Germinal center (tissue), 1 donor: Measurements from ENCODE around the gene CHAT.

Experiments
- DNase-seq: peaks from one replicate; pipeline ENCODE4 v3.0.0; 2012; ENCODE audit warnings: mixed read lengths, low spot score

The CHAT gene

GRCh38 chr10:49597426-49598163 lies 16.2 kb upstream of the CHAT start:
- no peak for DNase-seq

DNA sequence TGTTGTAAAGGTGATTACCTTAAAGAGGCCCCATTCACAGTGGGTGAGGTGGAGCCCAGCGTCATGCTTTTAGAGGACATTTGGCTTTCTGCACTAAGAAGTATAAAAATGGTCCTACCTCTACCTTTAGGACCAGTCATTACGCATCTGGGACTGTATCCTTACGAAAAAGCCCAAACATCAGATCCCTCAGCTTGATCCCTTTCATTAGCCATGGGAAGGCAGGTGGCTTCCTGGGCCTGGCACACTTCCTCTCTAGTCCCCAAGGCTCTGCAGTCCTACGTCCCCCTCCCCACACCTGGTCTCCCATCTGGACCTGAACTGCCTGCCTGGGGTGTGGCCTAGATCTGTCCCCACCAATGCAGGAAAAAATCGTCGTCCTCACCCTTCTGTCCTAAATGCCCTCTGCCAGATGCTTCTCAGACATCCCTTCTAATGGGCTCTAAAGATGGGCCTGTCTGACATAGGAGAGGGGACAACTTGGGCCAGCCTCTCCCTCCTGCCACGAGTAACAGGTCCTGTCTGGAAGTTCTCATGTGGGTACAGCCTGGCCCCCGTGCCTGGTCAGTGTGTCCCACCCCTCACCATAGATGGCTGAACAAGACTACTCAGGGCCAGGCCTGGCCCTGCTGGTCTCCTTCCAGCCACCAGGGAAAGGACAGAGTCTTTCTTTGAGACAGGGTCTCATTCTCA lies 15.5 kb upstream of the CHAT start:
- DNase-seq: no peak

DNA sequence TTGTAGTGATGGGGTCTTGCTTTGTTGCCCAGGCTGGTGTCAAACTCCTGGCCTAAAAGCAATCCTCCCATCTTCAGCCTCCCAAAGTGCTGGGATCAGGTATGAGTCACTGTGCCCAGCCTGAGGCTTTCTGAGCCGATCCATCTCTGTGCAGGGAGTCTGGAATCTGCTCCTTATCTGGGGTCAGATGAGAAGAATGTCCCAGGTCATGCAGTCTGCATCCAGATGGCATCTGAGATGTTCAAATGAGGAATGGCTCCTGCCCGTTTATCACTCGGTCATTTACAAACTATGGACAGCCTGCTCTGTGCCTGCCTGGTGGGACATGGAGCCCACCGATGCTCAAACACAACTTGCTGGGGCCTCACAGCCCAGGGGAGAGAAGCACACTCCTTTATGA lies 14.9 kb upstream of the CHAT start:
- no peak for DNase-seq

DNA sequence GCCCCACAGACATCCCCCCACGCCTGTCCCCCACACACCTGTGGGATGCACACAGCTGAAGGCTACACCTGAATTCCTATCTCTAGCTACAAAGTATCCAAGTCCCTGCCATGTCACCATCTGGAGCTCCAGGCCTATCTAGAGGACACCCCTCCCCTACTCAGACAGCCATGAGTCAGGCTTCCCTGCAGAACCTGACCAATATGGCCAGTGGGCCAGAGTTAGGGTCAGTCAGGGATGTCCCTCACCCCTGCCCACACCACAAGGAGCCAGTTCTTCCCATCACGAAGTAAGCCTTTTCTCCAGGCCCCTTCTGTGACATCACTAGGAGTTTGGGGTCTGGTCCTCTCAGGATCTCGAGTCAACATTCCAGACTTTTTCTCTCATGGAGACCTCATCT lies 14.3 kb upstream of the CHAT start:
- no peak for DNase-seq

DNA sequence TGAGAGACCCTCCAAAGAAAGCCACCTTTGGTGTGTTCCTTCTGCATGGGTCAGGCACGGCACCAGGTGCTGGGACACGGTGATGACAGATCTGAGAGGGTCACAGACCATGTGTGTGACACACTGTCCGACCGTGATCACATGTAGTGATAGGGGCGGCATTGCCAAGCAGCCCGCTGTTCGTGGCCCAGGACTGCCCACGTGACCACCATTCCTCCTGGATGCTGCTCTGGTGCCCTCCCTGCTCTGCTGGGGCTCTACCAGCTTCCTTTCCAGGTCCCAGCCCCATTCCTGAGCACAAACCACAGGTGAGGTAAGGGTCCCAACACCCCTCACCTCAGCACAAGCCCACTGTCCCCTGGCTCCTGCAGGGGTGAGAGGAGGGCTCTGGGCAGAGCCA lies 13.8 kb upstream of the CHAT start:
- no peak for DNase-seq

DNA sequence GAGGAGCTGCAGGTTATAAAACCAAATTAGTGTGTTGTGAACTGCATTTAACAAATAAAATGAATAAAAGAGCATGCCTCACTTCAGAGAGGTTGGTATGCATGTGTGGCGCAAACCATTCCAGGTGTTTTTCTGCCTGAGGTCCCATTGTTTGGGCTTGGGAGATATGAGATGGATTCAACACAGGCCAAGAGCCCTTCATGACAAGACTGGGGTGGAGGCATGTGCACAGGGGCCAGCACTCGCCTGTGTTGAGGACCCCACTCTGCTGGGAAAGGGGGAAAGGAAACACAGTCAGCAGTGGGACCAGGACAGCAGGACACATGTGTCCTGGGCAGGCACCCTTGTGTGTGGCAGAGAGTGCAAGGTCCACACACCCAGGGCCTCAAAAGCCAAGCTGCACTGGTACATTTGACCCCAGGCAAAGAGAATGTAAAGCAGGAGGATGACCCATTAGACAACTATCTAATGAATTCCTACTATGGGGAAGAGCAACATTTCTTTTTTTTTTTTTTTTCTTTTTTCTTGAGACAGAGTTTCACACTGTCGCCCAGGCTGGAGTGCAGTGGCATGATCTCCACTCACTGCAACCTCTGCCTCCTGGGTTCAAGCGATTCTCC lies 12.9 kb upstream of the CHAT start:
- DNase-seq: no peak

DNA sequence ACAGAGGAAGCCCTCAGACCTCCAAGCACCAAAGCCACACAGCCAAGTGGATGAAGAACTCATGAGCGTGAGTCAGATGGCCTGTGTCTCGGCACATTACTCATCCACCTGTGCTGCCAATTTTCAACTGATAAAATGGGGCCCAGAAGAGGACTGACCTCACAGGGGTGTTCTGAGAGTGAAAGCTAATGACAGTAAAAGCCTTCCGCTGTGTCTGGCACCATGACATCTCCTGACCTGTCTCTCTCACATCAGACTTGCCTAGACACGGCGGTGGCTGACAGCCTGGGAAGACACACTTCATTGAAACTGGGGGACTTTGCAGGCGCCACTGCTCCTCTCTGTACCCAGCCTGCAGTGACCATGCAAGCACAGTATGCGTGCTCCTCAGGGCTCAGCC lies 12.0 kb upstream of the CHAT start:
- DNase-seq: no peak

DNA sequence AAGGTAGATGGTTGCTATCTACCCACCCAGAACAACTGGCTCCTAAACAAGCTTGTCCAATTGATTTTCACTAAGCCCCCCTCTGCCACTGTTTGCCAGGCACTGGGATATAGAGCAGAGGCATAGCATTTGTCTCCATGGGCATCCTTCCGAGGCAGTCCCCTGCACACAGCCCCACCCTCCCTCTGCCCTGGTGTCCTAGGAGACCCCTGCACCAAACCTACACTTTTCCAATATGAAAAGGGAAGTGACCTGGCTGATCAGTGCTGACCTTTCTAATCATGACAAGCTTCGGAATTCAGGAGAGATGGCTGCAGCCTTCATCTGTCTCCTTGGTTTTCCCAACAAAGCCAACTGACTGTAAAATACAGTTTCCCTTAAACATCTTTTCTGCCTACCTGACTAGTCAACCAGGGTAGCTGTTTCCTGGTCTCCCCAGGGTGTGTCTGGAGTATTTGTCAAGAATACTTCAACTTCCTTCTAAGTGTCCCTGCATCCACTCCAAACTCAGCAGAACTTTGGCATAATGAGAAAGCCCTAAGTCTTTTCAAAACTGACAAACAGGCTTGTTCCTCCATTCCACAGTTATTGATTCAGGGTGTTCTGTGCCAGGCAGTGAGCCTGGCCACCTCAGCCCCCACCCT lies 11.3 kb upstream of the CHAT start:
- DNase-seq: no peak

DNA sequence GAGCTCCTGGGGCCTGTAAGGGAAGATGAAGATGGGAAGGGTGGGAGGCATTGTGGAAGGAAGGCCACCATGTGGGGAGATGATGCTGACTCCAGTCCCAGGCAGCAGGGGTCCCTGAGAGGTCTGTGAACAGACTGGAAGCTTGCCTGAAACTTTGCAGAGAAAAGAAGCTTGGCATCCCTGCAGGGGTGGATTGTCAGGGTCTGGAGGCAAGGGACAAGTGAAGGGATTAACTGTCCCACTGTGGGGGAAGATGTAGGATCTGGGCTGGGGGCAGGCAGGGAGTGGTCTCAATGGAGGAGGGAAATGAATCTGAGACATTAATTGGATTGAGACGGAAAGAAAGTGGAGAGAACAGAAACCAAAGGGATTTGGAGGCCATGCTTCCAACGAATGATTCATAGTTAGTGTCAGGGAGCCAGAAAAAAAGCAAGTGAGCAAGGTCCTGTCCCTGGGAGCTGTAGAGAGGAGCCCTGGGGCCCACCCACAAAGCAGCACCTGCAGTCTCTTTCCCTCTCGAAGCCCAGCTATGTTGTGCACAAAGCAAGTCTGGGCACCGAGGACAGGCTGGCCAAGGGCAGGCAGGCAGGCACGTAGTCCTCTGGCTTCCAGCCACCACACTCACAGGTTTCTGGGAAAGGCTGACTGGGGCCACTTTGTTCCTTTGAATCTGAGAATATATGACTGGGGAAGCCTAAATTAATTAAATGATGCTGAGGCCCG lies 8.5 kb upstream of the CHAT start:
- no peak for DNase-seq

DNA sequence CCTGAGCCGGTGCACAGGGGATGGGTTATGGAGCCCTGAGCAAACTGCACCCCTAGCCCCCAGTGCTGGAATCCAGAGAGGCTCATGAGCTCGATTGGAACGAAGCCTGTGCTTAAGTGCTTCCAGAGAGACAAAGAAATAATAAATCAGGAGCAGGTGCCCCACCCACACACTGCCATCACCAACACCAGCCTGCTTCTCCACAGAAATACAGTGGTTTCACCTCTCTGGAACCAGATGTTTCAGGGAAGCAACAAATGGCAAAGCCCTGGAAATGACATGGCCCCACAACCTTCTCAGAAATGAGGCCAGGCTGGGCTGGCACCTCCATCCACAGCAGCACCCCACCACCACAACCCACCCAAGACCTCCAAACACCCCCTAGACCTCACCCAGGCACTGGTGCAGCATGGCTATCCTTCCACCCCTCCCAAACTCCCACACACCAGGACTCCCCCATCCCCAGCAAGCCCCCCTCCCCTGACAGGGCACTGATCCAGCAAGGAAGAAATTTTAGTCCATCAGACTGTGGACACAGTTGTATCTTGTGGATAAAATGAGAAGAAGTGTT lies 7.8 kb upstream of the CHAT start:
- DNase-seq: no peak

GRCh38 chr10:49606981-49607535 lies 6.8 kb upstream of the CHAT start:
- DNase-seq: peak; percentile 85

DNA sequence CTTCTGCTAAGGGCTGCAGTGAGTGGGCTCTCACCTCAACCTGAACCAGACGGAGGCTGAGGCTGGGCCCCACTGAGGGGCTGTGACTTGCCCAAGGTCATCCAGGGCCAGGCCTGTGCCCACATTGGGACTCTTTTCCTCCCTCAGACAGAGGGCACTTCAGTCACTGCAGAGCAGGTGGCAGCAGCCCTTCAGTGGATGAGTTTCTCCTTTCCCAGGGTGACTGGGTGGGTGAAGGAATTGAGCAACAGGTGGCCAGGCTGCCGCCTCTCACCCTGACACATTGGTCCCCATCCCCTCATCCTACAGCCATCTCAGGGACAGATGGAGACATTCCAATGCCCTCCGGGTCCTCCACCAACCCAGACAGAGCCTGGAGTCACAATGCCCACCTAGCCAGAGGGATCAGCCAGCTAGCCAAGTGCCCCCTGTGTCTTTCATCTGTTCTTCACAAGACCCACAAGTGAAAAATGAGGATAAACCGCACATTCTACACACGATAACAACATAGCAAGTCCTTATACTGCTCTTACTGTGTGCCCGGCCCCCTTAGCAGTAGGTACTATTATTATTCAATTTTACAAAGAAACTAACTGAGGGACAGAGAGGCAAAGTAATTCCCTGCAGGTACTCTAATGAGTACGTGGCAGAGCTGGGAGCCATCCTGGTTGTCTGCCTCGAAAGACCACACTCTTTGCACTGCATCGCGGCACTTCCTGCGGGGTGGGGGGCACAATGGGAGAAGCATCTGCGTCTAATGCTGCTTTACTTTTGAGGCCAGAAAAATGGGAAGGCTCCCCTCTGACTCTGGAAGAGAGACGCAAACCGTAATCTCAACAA lies 5.5 kb upstream of the CHAT start:
- no peak for DNase-seq

DNA sequence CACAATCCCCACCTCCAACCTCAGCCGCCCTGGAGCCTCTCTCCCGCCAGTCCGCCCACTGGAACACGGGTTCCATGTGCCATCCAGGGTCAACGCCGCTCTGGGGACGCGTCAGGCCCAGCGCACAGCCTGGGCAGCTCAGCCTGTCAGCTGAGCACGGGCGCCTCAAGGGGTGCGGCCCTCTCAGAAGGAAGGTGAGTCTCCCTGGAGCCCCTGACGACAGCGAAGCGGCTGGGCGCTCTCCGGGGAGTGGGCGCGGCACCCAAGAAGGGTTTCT lies 4.9 kb upstream of the CHAT start:
- no peak for DNase-seq

GRCh38 chr10:49609283-49610113 lies 4.3 kb upstream of the CHAT start:
- DNase-seq: no peak

DNA sequence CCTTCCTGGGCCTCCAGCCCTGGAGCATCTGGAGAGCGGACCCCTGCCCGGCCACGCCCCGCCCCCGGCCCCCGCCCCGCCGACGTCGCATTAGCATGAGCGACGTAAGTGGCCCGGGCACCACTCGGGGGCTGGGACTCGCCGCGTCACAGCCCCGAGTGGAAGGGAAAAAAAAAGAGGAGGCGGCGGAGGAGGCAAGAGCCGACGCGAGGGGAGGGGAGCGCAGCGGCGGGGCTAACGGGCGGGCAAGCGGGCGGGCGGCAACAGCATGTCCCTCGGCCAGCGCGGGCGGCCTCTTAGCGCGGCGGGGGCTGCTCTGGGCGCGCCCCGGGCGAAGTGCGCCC lies 3.8 kb upstream of the CHAT start, which contains the start of gene SLC18A3:
TSS of gene SLC18A3 (plus strand) at position 197 of the 344 bp plus-strand sequence. CDS start 431 bp downstream, outside the sequence.
- no peak for DNase-seq

- no peak for DNase-seq
Measured at GRCh38 chr10:49610458-49611165, 3.2 kb upstream of the CHAT start.

- DNase-seq: no peak
Measured at GRCh38 chr10:49611166-49611815, 2.5 kb upstream of the CHAT start.

- DNase-seq: no peak
Measured at GRCh38 chr10:49611816-49612512, 1.9 kb upstream of the CHAT start.
